ENCODE results near the gene FGF6.

- TF ChIP-seq, protein P1, sequence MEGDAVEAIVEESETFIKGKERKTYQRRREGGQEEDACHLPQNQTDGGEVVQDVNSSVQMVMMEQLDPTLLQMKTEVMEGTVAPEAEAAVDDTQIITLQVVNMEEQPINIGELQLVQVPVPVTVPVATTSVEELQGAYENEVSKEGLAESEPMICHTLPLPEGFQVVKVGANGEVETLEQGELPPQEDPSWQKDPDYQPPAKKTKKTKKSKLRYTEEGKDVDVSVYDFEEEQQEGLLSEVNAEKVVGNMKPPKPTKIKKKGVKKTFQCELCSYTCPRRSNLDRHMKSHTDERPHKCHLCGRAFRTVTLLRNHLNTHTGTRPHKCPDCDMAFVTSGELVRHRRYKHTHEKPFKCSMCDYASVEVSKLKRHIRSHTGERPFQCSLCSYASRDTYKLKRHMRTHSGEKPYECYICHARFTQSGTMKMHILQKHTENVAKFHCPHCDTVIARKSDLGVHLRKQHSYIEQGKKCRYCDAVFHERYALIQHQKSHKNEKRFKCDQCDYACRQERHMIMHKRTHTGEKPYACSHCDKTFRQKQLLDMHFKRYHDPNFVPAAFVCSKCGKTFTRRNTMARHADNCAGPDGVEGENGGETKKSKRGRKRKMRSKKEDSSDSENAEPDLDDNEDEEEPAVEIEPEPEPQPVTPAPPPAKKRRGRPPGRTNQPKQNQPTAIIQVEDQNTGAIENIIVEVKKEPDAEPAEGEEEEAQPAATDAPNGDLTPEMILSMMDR (IDR thresholded peaks at IDR 0.05) = no peak
- TF ChIP-seq POLR2A (IDR thresholded peaks at IDR 0.05) = no peak
- TF ChIP-seq EP300 (IDR thresholded peaks at IDR 0.05) = no peak
Observed at GRCh38 chr12:4472046-4472445, 26.4 kb upstream of the FGF6 start.

Data from sigmoid colon (tissue), 4 donors.